ENCODE measurements around the gene CNST.

CNST gene

DNA sequence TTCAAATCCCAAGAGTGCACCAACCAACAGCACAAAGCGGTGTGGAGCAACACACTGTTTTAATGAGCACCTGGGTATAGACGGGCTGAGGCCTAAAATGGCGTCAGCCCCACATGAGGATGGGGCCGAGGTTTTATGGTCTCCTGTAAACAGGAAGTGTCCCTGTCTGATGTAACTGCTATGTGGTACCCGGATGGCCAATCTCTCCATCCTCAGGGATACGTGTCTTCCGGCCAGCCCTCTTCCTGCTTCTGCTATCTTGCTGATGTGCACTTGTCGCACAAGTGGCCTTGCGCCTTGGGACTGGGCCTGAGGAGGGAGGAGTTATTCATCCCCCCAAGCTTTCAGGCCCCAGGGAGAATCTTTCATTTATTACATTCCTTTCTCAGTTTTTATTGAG, 73.5 kb downstream of the CNST start:
- H3K4me1 ChIP-seq (ENCODE audit: insufficient read depth, insufficient read length) = no peaks in the 10 kb centered on the region

DNA sequence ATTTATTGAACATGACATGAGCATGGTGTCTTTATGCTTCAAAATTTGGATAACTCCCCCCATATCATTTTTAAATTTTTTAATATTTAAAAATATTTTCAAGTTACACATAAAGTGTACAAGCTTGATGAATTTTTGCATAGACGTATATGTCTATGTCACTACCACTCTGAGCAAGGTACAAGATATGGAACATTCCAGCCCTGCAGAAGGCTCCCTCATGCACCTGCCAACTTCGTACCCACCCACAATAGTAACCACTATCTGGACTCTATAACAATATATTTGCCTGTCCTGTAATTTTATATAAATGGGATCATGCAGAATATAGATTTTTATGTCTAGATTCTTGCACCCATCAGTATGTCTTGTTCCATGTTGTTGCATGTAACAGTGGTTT, 74.5 kb downstream of the CNST start:
- Histone ChIP-seq H3K9me3 (ENCODE audit: insufficient read depth, low read length) (no peaks in the 10 kb centered on the region), H3K27me3 (ENCODE audit: insufficient read depth, insufficient read length) (no peaks in the 10 kb centered on the region), H3K9ac (ENCODE audit: insufficient read length, low read depth) (no peak overlapping the region), H3K4me1 (ENCODE audit: insufficient read depth, insufficient read length) (no peaks in the 10 kb centered on the region), H3K36me3 (ENCODE audit: insufficient read depth, insufficient read length, low read length) (peaks cover 46% of the 10 kb centered on the region), H3K4me3 (ENCODE audit: insufficient read length, low read depth) (no peak overlapping the region)
- TF ChIP-seq SUZ12 (IDR thresholded peaks at IDR 0.05; ENCODE audit: extremely low read depth, insufficient read depth, insufficient read length) (no peak), YY1 (IDR thresholded peaks at IDR 0.05; ENCODE audit: insufficient read depth, insufficient read length) (no peak), ZNF274 (IDR thresholded peaks at IDR 0.05; ENCODE audit: low read depth, low read length) (no peak)
- no peak for DNase-seq (ENCODE audit: low read depth, low spot score)

More for the DNA sequence above, 73.5 kb downstream of the CNST start:
- Histone ChIP-seq H3K36me3 (ENCODE audit: insufficient read depth, insufficient read length, low read length) (peaks cover 43% of the 10 kb centered on the region), H3K27me3 (ENCODE audit: insufficient read depth, insufficient read length) (no peaks in the 10 kb centered on the region), H3K9ac (ENCODE audit: insufficient read length, low read depth) (no peak overlapping the region), H3K9me3 (ENCODE audit: insufficient read depth, low read length) (no peaks in the 10 kb centered on the region), H3K4me3 (ENCODE audit: insufficient read length, low read depth) (no peak overlapping the region)
- TF ChIP-seq ZNF274 (IDR thresholded peaks at IDR 0.05; ENCODE audit: low read depth, low read length) = no peak
- TF ChIP-seq YY1 (IDR thresholded peaks at IDR 0.05; ENCODE audit: insufficient read depth, insufficient read length) = no peak
- no peak for TF ChIP-seq SUZ12 (IDR thresholded peaks at IDR 0.05; ENCODE audit: extremely low read depth, insufficient read depth, insufficient read length)
- DNase-seq (ENCODE audit: low read depth, low spot score) = no peak

GRCh38 chr1:246641394-246641793, 75.1 kb downstream of the CNST start:
- Histone ChIP-seq H3K36me3 (ENCODE audit: insufficient read depth, insufficient read length, low read length) (peaks cover 43% of the 10 kb centered on the region), H3K9ac (ENCODE audit: insufficient read length, low read depth) (no peak overlapping the region), H3K4me1 (ENCODE audit: insufficient read depth, insufficient read length) (no peaks in the 10 kb centered on the region), H3K4me3 (ENCODE audit: insufficient read length, low read depth) (no peak overlapping the region), H3K9me3 (ENCODE audit: insufficient read depth, low read length) (no peaks in the 10 kb centered on the region), H3K27me3 (ENCODE audit: insufficient read depth, insufficient read length) (no peaks in the 10 kb centered on the region)
- TF ChIP-seq SUZ12 (IDR thresholded peaks at IDR 0.05; ENCODE audit: extremely low read depth, insufficient read depth, insufficient read length) = no peak
- TF ChIP-seq YY1 (IDR thresholded peaks at IDR 0.05; ENCODE audit: insufficient read depth, insufficient read length) = no peak
- no peak for TF ChIP-seq ZNF274 (IDR thresholded peaks at IDR 0.05; ENCODE audit: low read depth, low read length)
- DNase-seq (ENCODE audit: low read depth, low spot score) = no peak

GRCh38 chr1:246642719-246643118, 76.5 kb downstream of the CNST start:
- no peaks in the 10 kb centered on the region for H3K27me3 ChIP-seq (ENCODE audit: insufficient read depth, insufficient read length)
- TF ChIP-seq SUZ12 (IDR thresholded peaks at IDR 0.05; ENCODE audit: extremely low read depth, insufficient read depth, insufficient read length) = no peak
- no peak for TF ChIP-seq ZNF274 (IDR thresholded peaks at IDR 0.05; ENCODE audit: low read depth, low read length)
- TF ChIP-seq YY1 (IDR thresholded peaks at IDR 0.05; ENCODE audit: insufficient read depth, insufficient read length) = no peak
- peaks cover 3% of the 10 kb centered on the region for H3K4me1 ChIP-seq (ENCODE audit: insufficient read depth, insufficient read length)
- peaks cover 38% of the 10 kb centered on the region for H3K36me3 ChIP-seq (ENCODE audit: insufficient read depth, insufficient read length, low read length)
- no peak overlapping the region for H3K4me3 ChIP-seq (ENCODE audit: insufficient read length, low read depth)
- no peaks in the 10 kb centered on the region for H3K9me3 ChIP-seq (ENCODE audit: insufficient read depth, low read length)
- DNase-seq (ENCODE audit: low read depth, low spot score) = no peak
- no peak overlapping the region for H3K9ac ChIP-seq (ENCODE audit: insufficient read length, low read depth)

- Histone ChIP-seq H3K36me3 (ENCODE audit: insufficient read depth, insufficient read length, low read length) (peaks cover 42% of the 10 kb centered on the region), H3K4me3 (ENCODE audit: insufficient read length, low read depth) (no peak overlapping the region), H3K27me3 (ENCODE audit: insufficient read depth, insufficient read length) (no peaks in the 10 kb centered on the region), H3K9ac (ENCODE audit: insufficient read length, low read depth) (no peak overlapping the region), H3K4me1 (ENCODE audit: insufficient read depth, insufficient read length) (peaks cover 3% of the 10 kb centered on the region), H3K9me3 (ENCODE audit: insufficient read depth, low read length) (no peaks in the 10 kb centered on the region)
- peak; percentile 81 for DNase-seq (ENCODE audit: low read depth, low spot score)
- no peak for TF ChIP-seq YY1 (IDR thresholded peaks at IDR 0.05; ENCODE audit: insufficient read depth, insufficient read length)
- TF ChIP-seq ZNF274 (IDR thresholded peaks at IDR 0.05; ENCODE audit: low read depth, low read length) = no peak
- no peak for TF ChIP-seq SUZ12 (IDR thresholded peaks at IDR 0.05; ENCODE audit: extremely low read depth, insufficient read depth, insufficient read length)
These were observed 80.9 kb downstream of the CNST start for GRCh38 chr1:246647113-246647512.

DNA sequence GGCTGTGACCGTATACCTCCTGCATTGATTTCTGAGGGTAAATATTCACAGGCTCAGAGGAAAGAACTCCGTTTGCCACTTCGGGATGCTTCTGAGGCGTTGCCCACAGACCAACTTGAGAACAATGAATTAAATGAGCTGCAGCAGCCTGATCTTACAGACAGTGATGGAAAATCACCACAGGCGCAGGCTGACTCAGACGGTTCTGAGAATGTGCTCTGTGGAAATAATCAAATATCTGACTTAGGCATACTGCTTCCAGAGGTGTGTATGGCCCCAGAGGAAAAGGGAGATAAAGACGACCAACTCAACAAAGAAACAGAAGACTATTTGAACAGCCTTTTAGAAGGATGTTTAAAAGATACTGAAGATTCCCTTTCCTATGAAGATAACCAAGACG, 81.3 kb downstream of the CNST start:
- H3K36me3 ChIP-seq (ENCODE audit: insufficient read depth, insufficient read length, low read length) = peaks cover 42% of the 10 kb centered on the region
- H3K4me1 ChIP-seq (ENCODE audit: insufficient read depth, insufficient read length) = peaks cover 3% of the 10 kb centered on the region
- DNase-seq (ENCODE audit: low read depth, low spot score) = no peak
- no peak overlapping the region for H3K4me3 ChIP-seq (ENCODE audit: insufficient read length, low read depth)
- H3K9ac ChIP-seq (ENCODE audit: insufficient read length, low read depth) = no peak overlapping the region
- TF ChIP-seq YY1 (IDR thresholded peaks at IDR 0.05; ENCODE audit: insufficient read depth, insufficient read length) = no peak
- TF ChIP-seq ZNF274 (IDR thresholded peaks at IDR 0.05; ENCODE audit: low read depth, low read length) = no peak
- no peak for TF ChIP-seq SUZ12 (IDR thresholded peaks at IDR 0.05; ENCODE audit: extremely low read depth, insufficient read depth, insufficient read length)
- no peaks in the 10 kb centered on the region for H3K27me3 ChIP-seq (ENCODE audit: insufficient read depth, insufficient read length)
- no peaks in the 10 kb centered on the region for H3K9me3 ChIP-seq (ENCODE audit: insufficient read depth, low read length)

- peaks cover 3% of the 10 kb centered on the region for H3K4me1 ChIP-seq (ENCODE audit: insufficient read depth, insufficient read length)
- no peaks in the 10 kb centered on the region for H3K9me3 ChIP-seq (ENCODE audit: insufficient read depth, low read length)
- H3K9ac ChIP-seq (ENCODE audit: insufficient read length, low read depth) = no peak overlapping the region
- no peak for DNase-seq (ENCODE audit: low read depth, low spot score)
- H3K4me3 ChIP-seq (ENCODE audit: insufficient read length, low read depth) = no peak overlapping the region
- H3K27me3 ChIP-seq (ENCODE audit: insufficient read depth, insufficient read length) = no peaks in the 10 kb centered on the region
- TF ChIP-seq YY1 (IDR thresholded peaks at IDR 0.05; ENCODE audit: insufficient read depth, insufficient read length) (no peak), ZNF274 (IDR thresholded peaks at IDR 0.05; ENCODE audit: low read depth, low read length) (no peak), SUZ12 (IDR thresholded peaks at IDR 0.05; ENCODE audit: extremely low read depth, insufficient read depth, insufficient read length) (no peak)
- H3K36me3 ChIP-seq (ENCODE audit: insufficient read depth, insufficient read length, low read length) = peaks cover 26% of the 10 kb centered on the region
These were observed 84.9 kb downstream of the CNST start for GRCh38 chr1:246651012-246651695.

All from NT2/D1 (cell line).